GM11168 (cell line): ENCODE results near the gene B3GALNT2.

Source experiments
- in situ Hi-C: fragments of 300-500 bp; cut with MboI; formaldehyde crosslinking; loops from one replicate; pipeline ENCODE4 v1.12.0; 2022; ENCODE audit warnings: low sequenced_read_pairs; ENCODE audit not compliant: unreplicated experiment

The B3GALNT2 gene

DNA sequence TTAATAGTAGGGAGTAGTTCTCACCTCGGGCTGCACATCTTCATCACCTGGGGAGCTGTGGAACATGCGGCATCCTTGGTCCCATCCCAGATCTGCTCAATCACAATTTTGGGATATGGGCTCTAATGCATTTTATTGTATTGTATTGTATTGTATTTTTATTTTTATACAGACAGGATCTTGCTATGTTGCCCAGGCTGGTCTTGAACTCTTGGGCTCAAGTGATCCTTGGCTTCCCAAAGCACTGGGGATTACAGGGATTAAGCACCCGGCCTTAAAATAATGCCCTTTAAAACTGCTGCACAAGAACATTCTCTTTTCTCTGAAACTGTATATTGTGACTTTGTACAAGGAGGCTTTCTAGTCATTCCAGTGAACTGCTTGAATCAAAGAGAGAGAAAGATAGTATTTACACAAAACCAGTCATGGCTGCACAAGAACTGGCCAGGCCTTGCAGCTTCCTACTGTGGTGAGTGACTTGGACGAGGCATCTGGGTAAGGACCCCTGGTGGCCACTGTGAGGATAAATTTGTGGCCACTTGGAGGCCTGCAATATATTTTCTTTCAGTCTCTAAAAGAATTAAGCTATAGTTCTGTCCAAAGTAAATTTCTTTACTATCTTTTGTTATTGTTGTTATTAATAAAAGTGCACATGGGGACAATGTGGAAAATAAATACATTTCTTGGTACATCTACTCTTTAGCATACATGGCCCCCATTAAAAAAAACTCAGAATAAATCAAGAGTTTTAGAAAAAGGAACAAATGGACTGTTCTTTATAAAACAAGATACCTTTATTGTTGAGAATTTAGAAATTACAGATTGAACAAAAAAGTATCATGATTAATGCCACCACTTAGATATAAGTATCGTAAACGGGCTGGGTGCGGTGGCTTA lies 89.0 kb downstream of the B3GALNT2 start:
- in situ Hi-C loops, result loop anchor here (5.0 to 10.0 kb wide), 3 partner anchors 83 to 320 kb away; no protein-coding TSS in a partner anchor

GRCh38 chr1:235411489-235412486 lies 92.5 kb downstream of the B3GALNT2 start:
- in situ Hi-C loops, result loop anchor here (10.0 kb wide), 2 partner anchors 167 to 317 kb away; no protein-coding TSS in a partner anchor

DNA sequence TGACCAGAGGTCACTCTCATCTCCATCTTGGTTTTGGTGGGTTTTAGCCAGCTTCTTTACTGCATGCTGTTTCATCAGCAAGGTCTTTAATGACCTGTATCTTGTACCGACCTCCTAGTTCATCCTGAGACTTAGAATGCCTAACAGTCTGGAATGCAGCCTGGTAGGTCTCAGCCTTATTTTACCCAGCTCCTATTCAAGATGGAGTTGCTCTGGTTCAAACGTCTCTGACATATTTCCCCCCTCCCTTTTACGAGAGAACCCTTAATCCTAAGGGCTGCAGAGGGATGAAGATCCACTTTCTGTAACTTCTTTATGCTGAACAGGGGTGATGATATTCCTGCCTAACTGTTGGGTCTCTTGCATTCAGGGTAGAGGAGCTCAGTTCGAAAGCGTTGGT lies 93.8 kb downstream of the B3GALNT2 start:
- in situ Hi-C loops, result loop anchor here (10.0 kb wide), 2 partner anchors 166 to 316 kb away; no protein-coding TSS in a partner anchor

DNA sequence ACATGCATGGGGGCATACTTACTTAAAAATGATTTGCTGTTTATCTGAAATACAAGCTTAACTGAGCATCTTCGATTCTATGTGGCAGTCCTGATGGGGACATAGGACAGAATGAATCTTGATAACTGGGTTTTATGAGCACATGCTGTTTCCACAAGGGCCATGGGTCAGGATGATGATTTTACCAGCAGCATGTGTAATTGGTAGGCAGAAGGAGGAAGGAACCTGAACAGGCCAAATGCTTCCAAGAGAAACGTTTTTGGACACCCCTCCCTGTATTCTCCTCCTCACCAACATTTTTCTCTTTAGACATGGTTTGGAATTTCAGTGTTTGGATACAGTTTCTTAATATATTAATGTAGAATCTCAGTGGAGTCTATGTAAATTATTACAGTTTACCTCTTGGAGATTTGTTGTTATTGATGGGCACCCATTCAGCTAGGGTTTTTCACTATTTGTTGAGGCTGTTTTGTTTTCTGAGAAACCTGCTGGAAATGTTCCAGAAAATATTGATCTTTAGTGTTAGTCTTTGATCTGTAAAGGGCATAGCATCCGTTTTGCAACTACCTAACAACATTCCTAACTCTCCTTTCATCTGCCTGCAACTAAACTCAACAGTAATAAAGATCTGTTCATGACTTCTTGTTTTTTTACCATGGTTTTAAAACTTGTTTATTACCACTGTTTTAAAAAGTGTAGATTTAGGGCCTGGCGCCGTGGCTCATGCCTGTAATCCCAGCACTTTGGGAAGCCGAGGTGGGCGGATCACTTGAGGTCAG lies 95.0 kb downstream of the B3GALNT2 start:
- in situ Hi-C loops, result no loop called here

- in situ Hi-C loops, result no loop called here
Observed at GRCh38 chr1:235408503-235408960, 95.7 kb downstream of the B3GALNT2 start.

GRCh38 chr1:235407419-235407818 lies 96.8 kb downstream of the B3GALNT2 start:
- in situ Hi-C loops, result no loop called here

DNA sequence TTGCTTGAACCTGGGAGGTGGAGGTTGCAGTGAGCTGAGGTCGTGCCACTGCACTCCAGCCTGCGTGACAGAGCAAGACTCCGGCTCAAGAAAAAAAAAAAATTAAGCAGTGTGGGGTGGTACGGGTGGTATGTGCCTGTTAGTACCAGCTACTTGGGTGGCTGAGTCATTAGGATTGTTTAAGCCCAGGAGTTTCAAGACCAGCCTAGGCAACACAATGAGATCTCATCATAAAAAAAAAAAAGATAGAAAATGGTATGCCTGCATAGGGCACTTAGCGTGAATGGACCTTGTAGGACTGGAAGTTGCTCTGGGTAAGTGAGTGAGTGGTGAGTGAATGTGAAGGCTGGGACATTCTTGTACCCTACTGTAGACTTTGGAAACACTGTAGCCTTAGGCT lies 100.1 kb downstream of the B3GALNT2 start:
- in situ Hi-C loops, result no loop called here

DNA sequence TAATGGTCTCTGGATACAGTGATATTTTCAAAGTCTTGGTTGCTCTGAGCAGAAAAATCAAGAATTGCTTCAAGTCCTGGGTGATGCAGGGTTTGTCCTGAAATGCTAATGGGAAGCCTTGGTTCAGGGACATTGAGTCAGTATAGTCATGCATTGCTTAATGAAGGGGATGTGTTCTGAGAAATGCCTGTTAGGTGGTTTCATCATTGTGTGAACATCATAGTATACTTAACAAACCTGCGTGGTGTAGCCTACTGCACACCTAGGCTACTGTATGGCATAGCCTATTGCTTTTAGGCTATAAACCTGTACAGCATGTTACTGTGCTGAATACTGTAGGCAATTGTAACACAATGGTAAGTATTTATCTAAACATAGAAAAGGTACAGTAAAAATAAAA lies 100.7 kb downstream of the B3GALNT2 start:
- in situ Hi-C loops, result no loop called here

DNA sequence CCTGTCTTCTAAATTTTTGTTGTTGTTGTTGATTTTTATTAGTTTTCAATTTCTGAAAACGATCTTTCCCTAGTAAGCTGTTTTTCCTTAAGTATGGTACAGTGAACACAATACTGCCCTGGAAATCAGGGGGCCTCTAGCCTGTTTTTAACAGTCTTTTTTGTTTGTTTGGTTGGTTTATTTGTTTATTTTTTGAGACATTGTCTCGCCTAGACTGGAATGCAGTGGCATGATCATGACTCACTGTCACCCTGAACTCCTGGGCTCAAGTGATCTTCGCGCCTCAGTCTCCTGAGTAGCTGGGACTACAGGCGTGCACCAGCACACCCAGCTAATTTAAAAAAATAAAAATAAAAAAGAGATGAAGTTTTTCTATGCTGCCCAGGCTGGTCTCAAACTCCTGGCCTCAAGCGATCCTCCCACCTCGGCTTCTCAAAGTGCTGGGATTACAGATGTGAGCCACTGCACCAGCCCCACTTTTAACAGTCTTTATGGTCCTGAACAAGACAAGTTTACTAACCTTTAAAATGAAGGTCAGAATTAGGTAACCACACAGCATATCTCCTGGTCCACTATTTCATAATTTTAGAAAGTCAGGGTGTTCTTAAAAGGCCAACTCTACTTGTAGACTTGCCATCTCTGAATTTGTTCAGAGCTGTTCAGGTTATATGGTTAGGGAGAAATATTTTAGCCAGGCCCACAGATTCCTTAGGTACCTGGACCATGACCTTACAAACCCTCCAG lies 101.6 kb downstream of the B3GALNT2 start:
- in situ Hi-C loops, result no loop called here

DNA sequence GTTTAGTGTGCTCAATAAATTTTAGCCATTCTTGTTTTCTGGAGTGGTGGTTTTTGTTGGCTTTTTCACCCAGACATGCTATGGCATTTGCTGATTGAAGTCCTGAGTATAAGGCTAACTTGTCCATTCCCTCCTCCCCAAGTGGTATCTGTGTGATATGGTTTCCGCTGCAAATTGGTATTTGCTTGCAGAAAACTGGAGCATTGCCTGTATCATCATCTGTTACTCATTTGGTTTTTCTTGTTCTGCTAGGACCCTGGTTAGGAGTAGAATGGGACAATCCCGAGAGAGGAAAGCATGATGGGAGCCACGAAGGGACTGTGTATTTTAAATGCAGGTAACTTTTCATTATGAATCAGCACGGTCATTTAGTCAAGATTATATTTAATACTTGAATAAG lies 103.0 kb downstream of the B3GALNT2 start:
- in situ Hi-C loops, result no loop called here
